Heart left ventricle (tissue), 16 donors: Measurements from ENCODE around the gene POU6F2. TPM values are rescaled to one million over a fixed set of nuclear protein-coding genes. Genes with fewer than 3 reads are reported as not detected.

Experiments
- ATAC-seq, 4 donors: fragments of 200-7000 bp; cut with Tn5 transposase; one replicate each; pipeline ENCODE4 v1.9.1; 2020 to 2022; ENCODE audit warnings: moderate library complexity in 4 of 4, mild to moderate bottlenecking in 3 of 4, moderate number of reproducible peaks in 1 of 4
- DNase-seq, 5 donors: peaks; one replicate each; pipeline ENCODE4 v3.0.0-alpha.2; 2020
- H3K27ac ChIP-seq, 12 donors: fragments of 200-600 bp; sonication (generic) in 4 of 12; one replicate each; pipeline versions ENCODE4 v1.5.0 to v1.8.0; 2016 to 2022; ENCODE audit warnings: mild to moderate bottlenecking in 2 of 12
- H3K27me3 ChIP-seq, 9 donors: fragments of 200-600 bp; sonication (generic) in 2 of 9; one replicate each; pipeline versions ENCODE4 v1.5.1 to v1.8.0; 2016 to 2022; ENCODE audit warnings: mild to moderate bottlenecking in 3 of 9
- H3K36me3 ChIP-seq, 9 donors: fragments of 200-600 bp; sonication (generic) in 2 of 9; one replicate each; pipeline versions ENCODE4 v1.5.0 to v1.8.0; 2018 to 2022; ENCODE audit warnings: mild to moderate bottlenecking in 2 of 9
- H3K4me1 ChIP-seq, 12 donors: fragments of 200-600 bp; sonication (generic) in 4 of 12; one replicate each; pipeline versions ENCODE4 v1.5.0 to v1.8.0; 2016 to 2022; ENCODE audit warnings: mild to moderate bottlenecking in 3 of 12
- H3K4me3 ChIP-seq, 12 donors: fragments of 200-600 bp; sonication (generic) in 4 of 12; one replicate each; pipeline versions ENCODE4 v1.5.0 to v1.8.0; 2017 to 2022; ENCODE audit warnings: mild to moderate bottlenecking in 9 of 12, moderate library complexity in 4 of 12
- H3K9me3 ChIP-seq, 12 donors: fragments of 200-600 bp; sonication (generic) in 4 of 12; one replicate each; pipeline versions ENCODE4 v1.5.0 to v1.8.0; 2016 to 2022; ENCODE audit warnings: mild to moderate bottlenecking in 1 of 12
- POLR2A ChIP-seq, 2 donors: fragments of 450-650 bp; IDR thresholded peaks; one replicate each; pipeline ENCODE4 v1.6.1; 2017; ENCODE audit warnings: antibody characterized with exemption in 2 of 2, mild to moderate bottlenecking in 2 of 2, moderate library complexity in 2 of 2
- WGBS, 4 donors: extraction: QIAGEN DNeasy Blood & Tissue Kit in 2 of 4; methylation state at CpG; one replicate each; pipeline versions ENCODE4 v1.1.5 to v1.1.7; 2013 to 2018; 5-methylcytosine and 5-hydroxymethylcytosine counted together
- intact Hi-C, 10 donors: fragments of 100-400 bp; cut with DNase I; formaldehyde crosslinking; loops; one replicate each; pipeline versions ENCODE4 v1.11.1 to v1.14.2; 2022
- polyA plus RNA-seq, 2 donors: library from polyadenylated mRNA; stranded (reverse); fragments of 200-250 nt; gene quantifications; one replicate each; pipeline ENCODE4 v1.2.3, GENCODE V29; 2013
- total RNA-seq, 9 donors: library from RNA; depleted of rRNA in 2 of 9; stranded (reverse); fragments of >200 nt in 2 of 9; fragmentation: NEBNext Ultra II Directional in 3 of 9; extraction: Animal tissue kit (Norgen Biotek cat#: 25700) in 3 of 9; gene quantifications; one replicate each; pipeline versions ENCODE4 v1.1.0 to v1.2.4, GENCODE V29; 2016 to 2023
- TF ChIP-seq, protein P1 (sequence below), 12 donors: fragments of 200-600 bp; sonication (generic) in 4 of 12; IDR thresholded peaks; one replicate each; pipeline versions ENCODE4 v1.5.0 to v1.8.0; 2018 to 2022; ENCODE audit warnings: antibody characterized with exemption in 12 of 12, mild to moderate bottlenecking in 5 of 12
- donor health status: ischemic (EF 13 %, LVEDD 7.1; RV severe dilation, severe dysfunction).
- donor health status: healthy with polysubstance abuse.
- donor health status: DM: no; HTN: yes; CAD: no.
- donor health status: DM: no; HTN: no; CAD: no.
- donor health status: ischemic (EF 25% LVEDD 6.9; RV normal size, moderate dysfunction).
- donor health status: ischemic (EF 25% LVEDD 5.7; RV mildly dilated, moderate dysfunction).
- donor health status: healthy.
- donor health status: DM: yes; HTN: yes; CAD: no.
- donor health status: ischemic (EF 35%, LVEDD 5.7; RV mildly dilated, moderate dysfunction).
- donor health status: nonischemic (EF 11% LVEDD 7.7; RV severe dilation, severe dysfunction).
- donor health status: DM: yes; HTN: yes; CAD: no.
- donor health status: PGD.
- donor health status: ischemic (EF 29% LVEDD 5.4; RV normal size, mild dysfunction).
- donor health status: nonischemic (EF 23%, LVEDD 6.1; RV moderate dilation, normal function).

POU6F2 gene
- total and polyA plus RNA-seq, 11 donors, result 0.03 to 1.2 (median 0.38) TPM; not detected in 2

DNA sequence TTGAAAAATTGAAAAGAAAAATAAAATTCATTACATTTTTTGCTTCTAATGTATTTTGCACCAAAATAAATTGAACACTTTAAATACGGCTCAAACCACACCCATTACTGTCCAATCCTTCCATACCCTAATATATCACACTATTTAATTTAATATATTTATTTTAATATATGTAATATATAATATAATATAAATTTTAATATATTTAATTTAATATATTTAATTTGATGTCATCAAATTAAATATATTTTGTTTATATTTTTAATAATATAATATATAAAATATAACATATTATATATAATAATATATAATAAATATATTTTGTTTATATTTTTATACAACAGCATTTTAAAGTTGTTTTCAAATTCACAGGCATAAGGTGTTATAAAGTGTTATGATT, 15.7 kb upstream of the POU6F2 start:
- no peaks in the 10 kb centered on the region for H3K27me3 ChIP-seq
- DNase-seq, result no peak
- H3K4me3 ChIP-seq, result no peak overlapping the region
- H3K27ac ChIP-seq, result no peak overlapping the region
- intact Hi-C loops, result no loop called here
- peaks cover 0 to 14% (median 6%) of the 10 kb centered on the region in 12 donors for H3K9me3 ChIP-seq
- no peak for TF ChIP-seq POLR2A (IDR thresholded peaks at IDR 0.05)
- TF ChIP-seq, protein P1, sequence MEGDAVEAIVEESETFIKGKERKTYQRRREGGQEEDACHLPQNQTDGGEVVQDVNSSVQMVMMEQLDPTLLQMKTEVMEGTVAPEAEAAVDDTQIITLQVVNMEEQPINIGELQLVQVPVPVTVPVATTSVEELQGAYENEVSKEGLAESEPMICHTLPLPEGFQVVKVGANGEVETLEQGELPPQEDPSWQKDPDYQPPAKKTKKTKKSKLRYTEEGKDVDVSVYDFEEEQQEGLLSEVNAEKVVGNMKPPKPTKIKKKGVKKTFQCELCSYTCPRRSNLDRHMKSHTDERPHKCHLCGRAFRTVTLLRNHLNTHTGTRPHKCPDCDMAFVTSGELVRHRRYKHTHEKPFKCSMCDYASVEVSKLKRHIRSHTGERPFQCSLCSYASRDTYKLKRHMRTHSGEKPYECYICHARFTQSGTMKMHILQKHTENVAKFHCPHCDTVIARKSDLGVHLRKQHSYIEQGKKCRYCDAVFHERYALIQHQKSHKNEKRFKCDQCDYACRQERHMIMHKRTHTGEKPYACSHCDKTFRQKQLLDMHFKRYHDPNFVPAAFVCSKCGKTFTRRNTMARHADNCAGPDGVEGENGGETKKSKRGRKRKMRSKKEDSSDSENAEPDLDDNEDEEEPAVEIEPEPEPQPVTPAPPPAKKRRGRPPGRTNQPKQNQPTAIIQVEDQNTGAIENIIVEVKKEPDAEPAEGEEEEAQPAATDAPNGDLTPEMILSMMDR (IDR thresholded peaks at IDR 0.05), result no peak
- no peaks in the 10 kb centered on the region for H3K36me3 ChIP-seq
- no peak for ATAC-seq
- WGBS, 4 donors, result 89 to 91% (median 89%) methylated on average over 1 of the region's 1 CpG
- no peaks in the 10 kb centered on the region for H3K4me1 ChIP-seq

- H3K27me3 ChIP-seq, result no peaks in the 10 kb centered on the region
- H3K4me3 ChIP-seq, result no peak overlapping the region
- H3K36me3 ChIP-seq, result no peaks in the 10 kb centered on the region
- no peak for DNase-seq
- H3K4me1 ChIP-seq, result no peaks in the 10 kb centered on the region
- no peak for ATAC-seq
- intact Hi-C loops, result no loop called here
- H3K9me3 ChIP-seq, result peaks cover 0 to 14% (median 6%) of the 10 kb centered on the region in 12 donors
- no peak overlapping the region for H3K27ac ChIP-seq
- TF ChIP-seq, protein P1 (IDR thresholded peaks at IDR 0.05), result no peak
- TF ChIP-seq POLR2A (IDR thresholded peaks at IDR 0.05), result no peak
- WGBS, 4 donors, result 59 to 71% (median 69%) methylated on average over 1 of the region's 1 CpG
Observed at GRCh38 chr7:38964921-38965320, 12.8 kb upstream of the POU6F2 start.

DNA sequence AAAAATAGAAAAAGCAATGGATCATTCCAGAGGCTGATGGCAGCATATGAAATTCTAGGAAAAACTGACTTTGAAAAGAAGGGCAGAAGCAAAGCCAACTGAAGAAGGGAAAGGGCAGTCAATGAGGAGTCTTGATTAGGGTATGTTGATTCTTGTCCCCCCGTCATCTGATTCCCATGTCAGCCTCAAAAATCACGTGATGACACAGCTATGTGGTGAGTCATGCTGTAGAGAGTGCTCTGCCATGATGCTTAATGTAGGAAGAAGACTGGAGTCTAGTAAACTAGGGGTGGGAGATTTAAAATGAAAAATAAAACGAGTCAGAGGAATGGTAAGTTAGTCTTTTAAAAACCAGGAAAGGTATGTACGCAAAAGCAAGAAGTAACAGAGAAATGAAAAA, 3.9 kb upstream of the POU6F2 start:
- no peak for TF ChIP-seq POLR2A (IDR thresholded peaks at IDR 0.05)
- TF ChIP-seq, protein P1 (IDR thresholded peaks at IDR 0.05), result no peak
- H3K27me3 ChIP-seq, result peaks cover 0 to 45% (median 13%) of the 10 kb centered on the region in 9 donors
- peaks cover 0 to 7% (median 0%) of the 10 kb centered on the region in 12 donors for H3K4me1 ChIP-seq
- intact Hi-C loops, result no loop called here
- H3K4me3 ChIP-seq, result no peak overlapping the region
- ATAC-seq, result no peak
- WGBS, 4 donors, result 56 to 61% (median 59%) methylated on average over 4 of the region's 4 CpGs
- no peak overlapping the region for H3K27ac ChIP-seq
- DNase-seq, result no peak
- no peaks in the 10 kb centered on the region for H3K9me3 ChIP-seq
- no peaks in the 10 kb centered on the region for H3K36me3 ChIP-seq

GRCh38 chr7:38975944-38976392, 1.7 kb upstream of the POU6F2 start:
- Histone ChIP-seq H3K27ac (no peak overlapping the region), H3K9me3 (no peaks in the 10 kb centered on the region), H3K36me3 (no peaks in the 10 kb centered on the region), H3K4me3 (peak overlapping the region in 5 of 12 donors; percentile 19 to 37 (median 24)), H3K27me3 (peaks cover 0 to 65% (median 13%) of the 10 kb centered on the region in 9 donors), H3K4me1 (peaks cover 0 to 7% (median 0%) of the 10 kb centered on the region in 12 donors)
- no peak for ATAC-seq
- no peak for TF ChIP-seq POLR2A (IDR thresholded peaks at IDR 0.05)
- TF ChIP-seq, protein P1 (IDR thresholded peaks at IDR 0.05), result no peak
- WGBS, 4 donors, result 2 to 4% (median 2%) methylated on average over 16 to 38 of the region's 38 CpGs
- intact Hi-C loops, result no loop called here
- DNase-seq, result peak in 2 of 5 donors; percentile 16 to 55
